Right hindlimb (tissue), 1 donor: ENCODE data around the gene TIGD3.

Experiments
- DNase-seq: peaks from one replicate; pipeline ENCODE4 v3.0.0-alpha.2; 2018

Gene TIGD3

DNA sequence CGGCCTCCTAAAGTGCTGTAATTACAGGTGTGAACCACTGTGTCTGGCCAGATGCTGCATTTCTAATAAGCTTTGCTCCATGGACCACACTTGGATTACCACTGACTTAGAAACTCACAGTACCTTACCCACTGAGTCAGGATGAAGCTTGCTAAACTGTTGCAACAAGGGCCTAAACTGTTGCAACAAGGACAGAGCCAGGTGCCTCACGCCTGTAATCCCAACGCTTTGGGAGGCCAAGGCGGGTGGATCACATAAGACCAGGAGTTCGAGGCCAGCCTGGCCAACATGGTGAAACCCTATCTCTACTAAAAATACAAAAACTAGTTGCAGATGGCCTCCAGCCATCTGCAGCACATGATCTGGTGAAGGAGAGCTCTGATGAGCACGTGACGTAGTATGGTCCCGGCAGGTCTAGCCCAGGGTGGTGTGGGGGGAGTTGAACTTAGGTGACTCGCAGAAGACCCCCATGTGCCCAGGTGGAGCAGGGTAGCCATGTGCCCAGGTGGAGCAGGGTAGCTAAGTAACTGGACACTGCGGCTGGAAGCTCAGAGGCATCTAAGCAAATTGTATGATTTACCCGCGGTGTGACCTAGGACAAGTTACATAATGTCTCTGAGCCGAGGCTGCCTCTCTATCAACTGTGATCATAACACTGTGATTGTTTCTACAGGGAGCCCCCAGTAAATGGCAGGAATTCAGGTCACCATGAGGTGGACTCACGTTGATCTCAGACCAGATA, 19.5 kb downstream of the TIGD3 start:
- DNase-seq, result no peak

DNA sequence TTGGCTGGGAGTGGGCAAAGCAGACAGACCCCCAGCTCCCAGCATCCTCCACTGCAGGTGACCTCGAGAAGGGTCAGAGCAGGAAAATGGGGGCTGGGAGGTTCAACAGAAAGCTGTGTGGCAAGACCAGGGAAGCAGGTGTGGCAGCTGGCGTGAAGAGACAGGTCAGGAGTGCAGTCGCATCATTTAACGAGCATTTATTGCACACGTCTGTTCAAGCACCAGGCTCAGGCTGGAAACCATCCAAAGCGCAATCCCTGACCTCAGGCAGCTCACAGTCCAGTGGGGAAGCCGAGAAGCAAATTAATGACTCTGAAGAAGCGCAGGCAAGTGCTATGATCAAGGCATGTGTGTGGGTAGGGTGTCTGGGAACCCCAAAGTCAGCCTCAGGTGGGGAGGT, 20.5 kb downstream of the TIGD3 start:
- no peak for DNase-seq

DNA sequence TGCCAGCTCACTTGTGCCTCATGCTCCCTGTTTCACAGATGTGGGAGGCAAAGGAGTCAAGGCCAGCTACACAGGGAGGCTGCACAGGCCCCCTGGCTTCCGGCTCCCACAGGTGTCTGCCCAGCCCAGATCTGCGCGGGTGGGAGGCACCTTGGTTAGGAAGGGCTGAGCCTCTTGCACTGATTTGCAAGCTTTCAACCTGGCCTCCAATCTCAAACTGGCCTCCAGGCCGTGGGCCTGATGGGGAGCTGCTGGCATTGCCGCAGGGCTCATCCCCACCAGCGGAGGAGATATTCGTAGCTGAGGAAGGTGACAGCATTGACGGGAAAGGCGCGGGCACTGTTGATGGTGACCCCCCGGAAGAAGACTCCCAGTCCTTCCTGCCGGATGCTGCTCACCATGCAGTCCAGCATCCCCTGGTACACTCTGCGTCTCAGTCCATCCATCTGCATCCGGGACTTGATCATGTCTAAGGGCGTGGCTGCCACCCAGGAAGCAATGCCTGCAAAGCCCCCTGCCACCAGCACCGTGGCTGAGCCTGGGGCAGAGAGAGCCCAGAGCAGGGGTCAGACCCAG, 21.7 kb downstream of the TIGD3 start:
- DNase-seq, result no peak

DNA sequence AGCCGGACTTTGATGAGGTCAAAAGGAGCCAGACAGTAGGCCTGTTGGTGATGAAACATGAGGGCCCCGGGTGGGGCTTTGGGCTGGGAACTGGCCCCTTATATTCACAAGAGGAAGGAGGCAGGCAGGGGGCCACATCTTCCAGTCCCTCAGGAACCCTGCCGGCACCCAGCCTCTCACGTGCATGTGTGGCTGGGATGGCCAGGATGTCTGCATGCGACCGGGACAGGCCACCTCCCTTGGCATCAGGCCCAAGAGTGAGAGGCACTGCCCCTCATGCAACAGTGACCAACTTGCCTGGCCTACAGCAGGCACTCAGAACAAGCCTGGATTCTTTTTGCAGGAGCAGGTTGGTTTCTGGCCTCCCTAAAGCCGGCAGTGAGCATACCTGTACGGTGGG, 22.5 kb downstream of the TIGD3 start:
- no peak for DNase-seq

DNA sequence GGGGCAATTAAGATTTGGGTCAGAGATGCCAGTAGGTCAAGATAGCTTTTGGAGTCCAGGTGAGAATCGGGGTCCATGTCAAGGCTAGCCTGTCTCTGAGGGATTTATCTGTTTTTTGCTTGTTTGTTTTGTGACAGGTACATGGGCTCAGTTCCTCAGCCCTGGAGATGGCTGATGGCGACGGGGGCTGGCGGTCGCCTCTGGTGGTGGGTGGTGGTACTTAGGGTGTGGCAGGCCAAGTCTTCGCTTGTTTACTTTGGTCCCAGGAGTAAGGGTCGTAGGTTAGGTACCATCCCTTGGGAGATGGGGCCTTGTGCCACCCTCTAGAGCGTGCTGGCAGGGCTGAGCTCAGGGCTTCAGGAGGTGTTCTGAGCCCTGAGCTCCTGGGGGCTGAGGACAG, 23.2 kb downstream of the TIGD3 start:
- DNase-seq, result no peak

DNA sequence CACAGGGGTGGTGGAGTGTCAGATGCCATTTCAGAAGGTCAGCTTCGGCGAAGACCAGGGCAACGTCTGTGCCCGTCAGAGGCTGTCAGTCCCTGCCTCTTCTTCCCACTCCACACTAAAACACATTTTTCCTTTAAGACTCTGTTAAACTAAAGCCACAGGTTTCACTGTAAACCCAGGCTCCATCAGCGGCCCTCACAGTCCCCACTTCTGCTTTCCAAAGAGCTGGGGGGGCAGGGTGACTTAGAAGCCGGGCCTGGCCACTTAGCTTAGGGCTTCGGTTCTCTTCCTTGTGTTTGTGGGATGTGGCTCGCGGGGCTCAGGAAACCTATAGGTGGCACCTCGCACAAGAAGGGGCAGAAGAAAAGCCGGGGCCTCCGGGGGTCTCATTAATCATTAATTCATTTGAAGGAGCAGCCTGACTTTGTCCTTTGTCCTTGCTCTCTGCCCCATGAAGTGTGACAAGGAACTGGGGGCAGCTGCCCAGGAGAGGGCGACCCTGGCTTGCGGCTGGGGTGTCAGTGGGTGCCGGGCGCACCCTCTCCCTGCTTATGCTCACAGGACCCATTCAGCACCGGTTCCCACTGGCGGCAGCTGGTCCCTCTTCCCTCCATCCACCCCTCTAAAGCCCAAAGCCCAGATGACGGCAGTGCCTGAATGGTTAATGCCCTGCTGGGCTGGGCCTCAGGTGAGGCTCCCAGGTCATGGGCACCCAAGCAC, 23.8 kb downstream of the TIGD3 start:
- DNase-seq, result no peak

DNA sequence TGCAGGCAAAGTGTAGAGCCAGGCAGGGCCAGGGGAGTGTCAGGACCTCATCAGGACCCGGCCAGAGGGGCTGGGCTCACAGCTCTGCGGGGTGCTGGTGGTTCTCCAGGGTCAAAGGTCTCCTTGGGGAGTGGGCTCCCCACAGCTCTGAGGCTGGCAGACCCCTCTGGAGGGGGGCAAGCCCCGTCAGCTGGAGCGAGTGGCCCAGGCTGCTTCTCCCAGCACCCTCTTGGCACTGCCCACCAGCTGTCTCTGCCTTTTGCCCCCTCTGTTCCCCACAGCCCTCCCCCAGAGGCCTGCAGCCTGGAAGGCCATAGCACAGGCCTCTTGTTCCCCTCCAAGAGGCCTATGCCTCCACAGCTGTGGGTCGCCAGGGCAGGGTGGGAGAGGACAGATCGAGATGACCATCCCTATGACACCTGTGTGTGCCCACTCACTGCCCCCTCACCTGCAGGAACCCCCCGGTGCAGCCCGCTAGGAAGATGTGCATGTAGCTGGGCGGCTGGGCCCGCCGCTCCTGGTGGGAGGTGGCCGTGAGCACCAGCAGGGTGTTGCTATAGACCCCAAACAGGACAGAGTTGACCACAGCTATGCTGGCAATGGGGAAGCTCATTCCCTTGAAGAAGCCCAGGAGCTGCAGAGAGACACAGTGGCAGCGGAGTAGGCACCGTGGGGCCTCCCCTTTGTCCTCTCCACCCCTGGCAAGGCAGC, 24.5 kb downstream of the TIGD3 start:
- no peak for DNase-seq

DNA sequence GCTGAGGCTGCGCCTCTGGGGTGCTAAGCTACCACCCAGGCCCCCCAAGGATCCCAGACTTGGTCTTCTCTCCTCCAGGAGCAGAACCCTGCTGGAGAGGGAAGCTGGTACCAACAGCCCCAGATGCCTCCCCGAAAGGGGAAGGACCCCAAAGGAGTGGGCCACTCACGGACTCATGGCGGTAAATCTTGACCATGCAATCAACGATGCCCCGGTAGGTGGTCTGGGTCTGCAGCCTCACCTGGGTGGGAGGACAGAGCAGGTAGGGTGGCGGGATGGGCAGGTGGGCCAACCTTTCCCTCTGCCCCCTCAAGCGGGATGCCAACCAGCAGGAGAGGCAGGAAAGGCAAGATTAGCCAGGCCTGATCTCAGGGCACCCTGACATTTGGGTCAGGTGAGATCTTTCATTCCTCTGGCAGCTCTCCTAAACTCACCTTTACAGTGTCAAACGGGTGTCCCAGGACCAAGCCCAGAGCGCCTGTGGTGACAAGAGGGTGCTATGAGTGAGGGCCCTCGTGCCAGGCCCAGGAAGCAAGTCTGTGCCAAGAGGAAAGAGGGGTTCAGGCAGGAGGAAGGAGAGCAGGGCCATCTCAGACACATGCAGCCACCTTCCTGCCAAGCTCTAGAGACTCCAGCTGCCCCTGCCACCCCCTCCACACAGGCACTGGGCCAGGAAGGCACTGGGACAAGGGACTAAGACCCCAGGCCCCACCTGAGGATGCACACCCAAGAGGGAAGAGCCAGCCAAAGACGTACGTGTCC, 25.3 kb downstream of the TIGD3 start:
- DNase-seq, result no peak

DNA sequence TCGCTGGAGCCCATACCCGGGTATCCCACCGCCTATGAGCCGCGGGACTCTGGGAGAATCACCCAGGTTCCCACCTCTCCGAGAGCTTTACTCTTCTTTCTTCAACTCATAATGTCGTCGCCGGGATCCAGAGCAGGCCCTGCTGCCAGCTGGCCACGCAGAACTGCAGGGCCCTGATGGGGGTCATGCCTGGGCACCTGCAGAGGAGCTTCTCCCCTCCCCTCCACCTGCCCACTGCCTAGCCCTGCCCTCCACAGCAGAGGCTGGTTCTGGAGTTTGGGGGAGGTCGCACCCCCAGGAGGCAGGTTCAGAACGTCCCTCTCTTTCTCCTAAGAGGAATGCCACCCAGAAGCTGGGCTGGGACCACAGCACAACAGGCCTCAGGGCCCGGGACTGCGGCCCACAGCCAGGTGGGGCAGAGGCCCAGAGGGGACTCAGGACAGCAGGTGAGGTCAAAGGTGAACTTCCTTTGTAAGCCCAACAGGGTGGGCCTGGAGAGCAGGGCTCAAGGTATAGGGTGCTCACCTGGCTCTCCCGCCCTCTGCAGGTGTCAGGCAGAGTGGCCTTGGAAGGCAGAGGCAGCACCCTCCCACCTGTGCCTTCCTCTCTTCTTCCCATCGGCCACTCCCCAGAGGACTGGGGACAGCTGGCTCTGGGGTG, 26.0 kb downstream of the TIGD3 start:
- no peak for DNase-seq

DNA sequence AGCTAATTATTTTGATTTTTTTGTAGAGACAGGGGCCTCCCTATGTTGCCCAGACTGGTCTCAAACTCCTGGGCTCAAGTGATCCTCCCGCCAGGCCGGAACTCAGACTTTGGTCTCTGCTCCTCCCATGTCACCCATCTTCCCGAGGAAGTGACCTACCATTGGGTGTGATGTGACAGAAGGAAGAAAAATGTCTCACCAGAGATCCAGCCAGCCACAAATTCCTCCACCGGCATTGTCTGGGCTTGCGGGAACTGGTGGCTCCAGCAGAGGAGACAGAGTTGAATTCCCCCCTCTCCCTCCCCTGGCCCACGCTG, 27.1 kb downstream of the TIGD3 start:
- no peak for DNase-seq

DNA sequence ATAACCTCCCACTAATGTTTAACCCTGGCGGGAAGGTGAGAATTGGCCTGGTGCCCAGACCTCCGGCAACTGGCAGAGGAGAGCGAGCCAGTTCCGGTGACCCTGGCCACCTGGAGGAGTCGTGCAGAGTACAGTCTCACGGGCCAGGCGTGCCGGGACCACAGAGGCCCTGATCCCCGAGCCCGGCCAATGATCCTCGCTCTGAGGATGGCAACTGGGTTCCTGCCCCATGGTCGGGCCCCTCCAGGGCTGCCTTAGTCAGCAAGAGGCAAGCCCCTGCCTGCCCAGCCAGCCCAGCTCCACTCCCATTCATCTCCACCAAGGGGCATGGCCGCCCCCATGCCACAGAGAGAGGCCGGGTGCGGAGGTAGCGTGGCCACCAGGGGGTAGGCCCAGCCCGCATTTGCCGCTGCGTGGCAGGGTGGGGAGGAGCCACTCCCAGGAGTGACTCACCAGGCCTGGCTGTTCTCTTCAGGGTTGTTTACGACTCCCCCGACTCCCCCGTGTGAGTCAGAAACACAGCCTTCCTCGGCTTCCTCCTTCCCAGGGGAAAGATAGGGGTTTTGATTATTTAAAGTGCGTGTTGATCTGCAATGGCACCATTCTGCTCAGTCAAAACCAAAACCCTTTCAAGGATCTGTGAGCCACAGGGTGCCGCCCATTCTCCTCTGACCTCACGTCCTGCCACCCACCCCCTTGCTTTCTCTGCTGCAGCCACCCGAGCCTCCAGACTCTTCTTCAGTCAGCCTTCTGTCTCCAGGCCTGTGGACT, 27.7 kb downstream of the TIGD3 start, which contains the start of gene SLC25A45:
Gene SLC25A45, minus strand, starts transcription at position 614 of the 771 bp plus-strand sequence. CDS start 695 bp downstream, outside the sequence.
- DNase-seq, result peak; percentile 91

DNA sequence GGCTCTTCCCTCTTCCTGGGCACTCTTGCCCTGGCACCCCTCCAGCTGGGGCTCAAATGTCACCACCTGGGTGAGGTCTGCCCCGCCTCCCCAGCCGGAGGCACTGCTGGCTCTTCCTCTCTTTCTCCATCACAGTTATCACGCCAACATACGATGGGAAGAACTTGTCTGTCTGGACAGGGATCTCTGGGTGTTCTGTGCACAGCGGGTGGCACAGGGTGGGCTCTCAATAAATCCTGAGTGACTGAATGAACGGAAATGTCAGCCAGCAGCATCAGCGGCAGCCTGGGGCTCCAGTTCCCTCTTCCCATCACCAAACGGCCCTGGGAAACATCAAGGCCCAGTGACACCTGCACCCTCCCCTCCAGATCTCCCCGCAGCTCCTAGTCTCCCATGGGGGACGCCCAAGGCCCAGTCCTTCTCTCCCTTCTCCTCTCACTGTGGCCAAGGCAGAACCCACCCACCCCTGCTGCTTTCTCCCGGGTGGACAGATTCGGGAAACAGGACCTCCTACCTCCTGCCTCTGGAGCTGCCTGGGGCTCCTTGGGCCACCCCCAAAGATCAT, 28.3 kb downstream of the TIGD3 start:
- DNase-seq, result no peak

DNA sequence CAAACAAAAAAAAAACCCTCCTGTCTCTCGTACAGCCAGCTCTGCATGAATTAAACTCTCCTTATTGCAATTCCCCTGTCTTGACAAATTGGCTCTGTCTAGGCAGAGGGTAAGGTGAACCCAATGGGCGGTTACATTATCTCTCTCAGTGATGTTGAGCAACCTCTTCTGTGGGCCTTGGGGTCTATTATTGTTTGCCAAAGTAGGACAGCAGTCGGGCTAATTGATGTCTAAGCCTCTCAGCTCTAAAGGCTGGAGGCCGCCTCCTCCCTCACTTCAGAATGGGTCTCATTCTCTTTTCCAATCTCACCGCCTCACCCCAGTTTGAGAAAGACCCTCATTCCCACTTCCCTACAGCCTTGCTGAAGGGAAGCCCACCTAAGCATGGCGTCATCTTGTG, 29.2 kb downstream of the TIGD3 start:
- no peak for DNase-seq

DNA sequence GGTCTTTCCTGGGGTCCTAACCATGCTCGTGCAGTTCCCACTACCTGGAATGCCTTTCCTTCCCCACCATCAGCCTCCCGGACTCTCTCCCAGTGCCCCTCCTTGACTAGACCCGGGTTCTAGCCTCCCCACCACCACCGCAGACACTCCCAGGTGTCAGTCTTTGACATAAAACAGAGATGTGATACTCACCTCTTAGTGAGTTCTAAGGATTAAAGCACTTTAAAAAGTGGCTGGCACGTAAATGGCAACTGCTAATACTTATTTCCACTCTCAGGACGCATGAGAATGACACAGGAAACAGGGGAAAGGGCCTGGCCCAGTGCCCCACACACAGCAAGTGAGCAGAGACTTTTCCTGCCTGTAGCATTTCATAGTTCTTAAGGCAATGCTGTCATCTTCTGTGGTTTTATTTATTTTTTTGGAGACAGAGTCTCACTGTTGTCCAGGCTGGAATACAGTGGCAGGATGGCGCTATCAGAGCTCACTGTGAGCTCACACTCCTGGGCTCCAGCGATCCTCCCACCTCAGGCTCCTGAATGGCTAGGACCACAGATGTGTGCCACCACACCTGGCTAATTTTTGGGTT, 29.8 kb downstream of the TIGD3 start:
- DNase-seq, result no peak

DNA sequence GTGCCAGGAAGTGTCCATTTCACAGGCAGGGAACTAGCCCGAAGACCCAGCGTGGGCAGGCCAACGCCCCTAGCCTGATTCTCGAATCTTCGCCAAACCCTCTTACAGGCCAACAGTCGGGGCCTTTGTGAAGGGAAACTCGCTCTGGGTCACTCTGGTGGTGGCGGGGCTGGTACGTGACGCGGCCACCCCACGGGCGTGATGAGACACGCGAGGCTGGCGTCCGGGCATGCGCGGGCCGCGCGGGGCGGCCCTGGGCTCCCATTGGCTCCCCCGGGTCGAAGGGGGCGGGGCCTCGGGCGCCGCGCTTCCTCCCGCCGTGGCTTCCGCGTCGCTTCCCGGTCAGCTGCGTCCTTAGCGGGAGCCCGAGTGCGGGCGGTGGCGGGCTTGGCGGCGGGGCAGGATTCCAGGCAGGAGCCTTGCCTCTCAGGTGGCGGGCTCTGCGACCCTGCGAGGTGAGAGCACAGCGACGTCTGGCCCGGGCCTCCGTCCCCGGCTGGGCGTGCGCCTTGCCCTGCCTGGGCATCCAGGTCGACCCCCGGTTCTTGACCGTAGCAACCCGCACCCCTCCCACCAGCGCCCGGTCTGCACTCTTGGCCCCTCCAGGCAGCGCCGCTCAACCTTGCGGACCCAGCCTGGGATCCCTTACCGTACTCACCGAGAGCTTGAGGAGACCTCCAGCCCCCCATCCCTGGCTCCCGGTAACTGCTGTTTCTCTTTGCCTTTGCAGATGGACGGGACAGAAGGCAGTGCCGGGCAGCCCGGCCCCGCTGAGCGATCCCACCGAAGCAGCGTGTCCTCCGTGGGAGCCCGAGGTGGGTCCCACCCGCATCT, 32.0 kb downstream of the TIGD3 start, which contains the start of gene FRMD8:
Gene FRMD8, plus strand, starts transcription at position 331 of the 834 bp plus-strand sequence. Its CDS starts 400 bp downstream, at position 731.
- peak; percentile 93 for DNase-seq

DNA sequence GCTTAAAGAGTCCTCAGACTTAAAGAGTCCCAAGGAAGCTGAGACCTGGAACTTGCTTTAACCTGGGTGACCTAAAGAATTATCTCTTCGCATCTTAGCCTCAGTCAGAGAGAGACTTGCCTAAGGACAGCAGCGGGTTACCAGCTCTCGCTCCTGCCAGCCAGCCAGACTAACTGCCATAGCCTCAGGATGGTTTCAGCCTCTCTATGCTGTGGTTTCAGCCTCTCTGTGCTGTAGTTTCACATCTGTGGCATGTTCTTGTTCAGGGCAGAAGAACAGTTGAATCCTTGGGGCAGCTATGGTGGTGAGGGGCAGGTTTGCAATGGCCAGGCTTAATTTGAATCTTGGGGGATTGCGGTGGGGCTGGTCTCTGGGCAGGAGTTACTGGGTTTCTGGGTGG, 34.2 kb downstream of the TIGD3 start:
- no peak for DNase-seq

DNA sequence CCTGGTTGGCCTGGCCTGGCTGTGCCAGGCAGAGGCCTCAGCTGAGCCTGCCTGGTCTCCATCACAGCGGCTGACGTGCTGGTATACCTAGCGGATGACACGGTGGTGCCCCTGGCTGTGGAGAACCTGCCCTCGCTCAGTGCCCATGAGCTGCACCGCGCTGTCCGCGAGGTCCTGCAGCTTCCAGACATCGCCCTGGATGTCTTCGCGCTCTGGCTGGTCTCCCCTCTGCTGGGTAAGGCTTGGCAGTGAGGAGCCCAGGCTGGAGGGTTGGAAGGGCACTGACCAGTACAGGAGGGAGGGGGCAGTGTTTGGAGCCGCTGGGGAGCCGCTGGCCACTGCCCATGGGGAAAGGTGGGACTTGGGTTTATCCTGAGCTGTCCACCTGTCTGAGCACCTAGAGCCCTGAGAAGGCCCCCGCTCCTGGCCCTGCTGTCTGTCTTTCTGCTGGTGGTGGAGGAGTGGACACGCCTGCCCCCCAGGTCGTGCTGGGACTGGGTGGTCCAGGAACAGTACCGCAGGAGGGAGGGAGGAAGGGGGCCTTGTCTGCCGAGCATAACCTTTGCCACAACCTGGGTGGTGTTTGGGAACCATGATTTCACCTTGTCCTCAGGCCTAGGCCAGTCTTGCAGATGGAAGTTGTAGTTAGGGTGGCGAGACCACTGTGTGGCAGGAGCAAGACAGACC, 34.9 kb downstream of the TIGD3 start:
- no peak for DNase-seq

DNA sequence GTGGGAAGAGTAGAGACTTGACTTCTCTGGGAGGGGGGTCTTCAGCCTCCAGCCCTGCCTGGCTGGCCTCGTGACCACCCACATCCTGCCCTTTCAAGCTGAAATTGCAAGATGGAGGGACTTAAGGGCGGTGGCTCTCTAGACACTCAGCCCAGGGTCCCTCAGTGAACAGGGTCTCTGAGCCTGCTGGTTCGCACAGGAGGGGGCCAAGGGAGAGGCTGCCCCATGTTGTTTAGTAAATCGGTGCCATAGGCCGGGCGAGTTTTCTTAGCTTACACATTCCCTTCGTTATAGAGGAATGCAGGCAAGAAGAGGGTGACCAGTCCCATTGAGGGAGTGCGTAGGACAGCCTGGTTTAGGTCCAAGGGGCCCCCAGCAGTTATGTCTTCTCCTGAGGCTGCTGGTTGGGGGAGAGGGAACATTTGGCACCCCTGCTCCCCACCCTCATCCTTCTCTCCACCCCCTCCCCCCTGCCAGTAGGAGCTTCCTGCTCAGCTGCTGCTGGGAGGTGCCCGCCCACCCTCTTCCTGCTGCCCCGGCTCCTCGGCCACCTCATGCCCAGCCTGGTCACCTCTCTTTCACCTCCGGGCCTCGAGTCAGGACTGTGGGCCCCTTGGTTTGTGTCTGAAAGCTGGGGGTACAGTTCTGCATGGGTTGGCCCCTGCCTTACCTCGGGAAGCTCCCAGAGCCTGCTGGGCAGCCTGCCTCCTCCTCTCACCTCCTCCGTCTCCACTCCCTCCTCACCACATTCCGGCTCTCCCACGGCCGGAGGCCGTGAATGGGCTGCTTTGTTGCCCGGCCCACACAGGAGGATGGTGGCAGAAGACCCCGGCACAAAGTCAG, 35.8 kb downstream of the TIGD3 start:
- no peak for DNase-seq
